Measurements from ENCODE around the gene HTR1B. TPM values are rescaled to one million over a fixed set of nuclear protein-coding genes. Genes with fewer than 3 reads are reported as not detected.
A peak's percentile ranks its signal among the peaks of the same experiment; 100 is the strongest.

Gene HTR1B
- not detected for total RNA-seq

GRCh38 chr6:77463308-77463860 is at the start of gene HTR1B:
HTR1B (minus strand) TSS chr6:77463491; CDS start chr6:77463403, 88 bp downstream.
- H3K4me1 Mint-ChIP-seq (ENCODE audit: low read depth), result peaks cover 16% of the 10 kb centered on the region
- H3K27me3 Mint-ChIP-seq (ENCODE audit: low read depth), result peaks cover 58% of the 10 kb centered on the region
- DNase-seq (no peak), ATAC-seq (peak in 1 of 2 donors; percentile 31)
- peak within 1 kb of the TSS; percentile 16 for H3K4me3 Mint-ChIP-seq
- no peaks in the 10 kb centered on the region for H3K36me3 Mint-ChIP-seq (ENCODE audit: insufficient read depth)
- no peaks in the 10 kb centered on the region for H3K9me3 Mint-ChIP-seq

- Mint-ChIP-seq H3K4me3 (no peak overlapping the region), H3K36me3 (ENCODE audit: insufficient read depth) (no peaks in the 10 kb centered on the region), H3K4me1 (ENCODE audit: low read depth) (no peaks in the 10 kb centered on the region), H3K27me3 (ENCODE audit: low read depth) (no peaks in the 10 kb centered on the region), H3K9me3 (peaks cover 31% of the 10 kb centered on the region)
- DNase-seq (no peak), ATAC-seq (no peak)
Measured at GRCh38 chr6:77512554-77512953, 49.3 kb upstream of the HTR1B start.

- H3K27me3 Mint-ChIP-seq (ENCODE audit: low read depth), result no peaks in the 10 kb centered on the region
- no peak overlapping the region for H3K4me3 Mint-ChIP-seq
- H3K36me3 Mint-ChIP-seq (ENCODE audit: insufficient read depth), result no peaks in the 10 kb centered on the region
- DNase-seq (no peak), ATAC-seq (no peak)
- no peaks in the 10 kb centered on the region for H3K4me1 Mint-ChIP-seq (ENCODE audit: low read depth)
- H3K9me3 Mint-ChIP-seq, result peaks cover 31% of the 10 kb centered on the region
Measured at GRCh38 chr6:77511860-77512259, 48.6 kb upstream of the HTR1B start.

- ATAC-seq, result no peak
- no peaks in the 10 kb centered on the region for H3K4me1 Mint-ChIP-seq (ENCODE audit: low read depth)
- H3K9me3 Mint-ChIP-seq, result no peaks in the 10 kb centered on the region
Measured at GRCh38 chr6:77502981-77503380, 39.7 kb upstream of the HTR1B start.

GRCh38 chr6:77492530-77492929 is 29.2 kb upstream of the HTR1B start:
- Mint-ChIP-seq H3K9me3 (no peaks in the 10 kb centered on the region), H3K36me3 (ENCODE audit: insufficient read depth) (no peaks in the 10 kb centered on the region), H3K4me3 (no peak overlapping the region), H3K27me3 (ENCODE audit: low read depth) (no peaks in the 10 kb centered on the region), H3K4me1 (ENCODE audit: low read depth) (no peaks in the 10 kb centered on the region)
- DNase-seq (no peak), ATAC-seq (no peak)

More at GRCh38 chr6:77502981-77503380, 39.7 kb upstream of the HTR1B start:
- Mint-ChIP-seq H3K36me3 (ENCODE audit: insufficient read depth) (no peaks in the 10 kb centered on the region), H3K27me3 (ENCODE audit: low read depth) (no peaks in the 10 kb centered on the region), H3K4me3 (no peak overlapping the region)
- DNase-seq, result no peak

GRCh38 chr6:77487808-77488425 is 24.6 kb upstream of the HTR1B start:
- DNase-seq (no peak), ATAC-seq (no peak)
- Mint-ChIP-seq H3K4me3 (no peak overlapping the region), H3K36me3 (ENCODE audit: insufficient read depth) (no peaks in the 10 kb centered on the region), H3K4me1 (ENCODE audit: low read depth) (no peaks in the 10 kb centered on the region), H3K27me3 (ENCODE audit: low read depth) (no peaks in the 10 kb centered on the region), H3K9me3 (no peaks in the 10 kb centered on the region)

GRCh38 chr6:77482981-77483380 is 19.7 kb upstream of the HTR1B start:
- no peaks in the 10 kb centered on the region for H3K27me3 Mint-ChIP-seq (ENCODE audit: low read depth)
- no peak for DNase-seq
- no peaks in the 10 kb centered on the region for H3K36me3 Mint-ChIP-seq (ENCODE audit: insufficient read depth)

GRCh38 chr6:77474973-77475372 is 11.7 kb upstream of the HTR1B start:
- no peak for DNase-seq
- Mint-ChIP-seq H3K4me3 (peak overlapping the region; percentile 20), H3K4me1 (ENCODE audit: low read depth) (peaks cover 6% of the 10 kb centered on the region), H3K9me3 (no peaks in the 10 kb centered on the region), H3K36me3 (ENCODE audit: insufficient read depth) (no peaks in the 10 kb centered on the region), H3K27me3 (ENCODE audit: low read depth) (no peaks in the 10 kb centered on the region)
- no peak for ATAC-seq

More at GRCh38 chr6:77482981-77483380, 19.7 kb upstream of the HTR1B start:
- Mint-ChIP-seq H3K9me3 (no peaks in the 10 kb centered on the region), H3K4me3 (no peak overlapping the region), H3K4me1 (ENCODE audit: low read depth) (no peaks in the 10 kb centered on the region)
- ATAC-seq, result no peak

GRCh38 chr6:77474286-77474956 is 11.1 kb upstream of the HTR1B start:
- ATAC-seq (no peak), DNase-seq (no peak)
- Mint-ChIP-seq H3K36me3 (ENCODE audit: insufficient read depth) (no peaks in the 10 kb centered on the region), H3K9me3 (no peaks in the 10 kb centered on the region), H3K4me1 (ENCODE audit: low read depth) (peaks cover 6% of the 10 kb centered on the region), H3K4me3 (peak overlapping the region; percentile 20), H3K27me3 (ENCODE audit: low read depth) (no peaks in the 10 kb centered on the region)

- no peaks in the 10 kb centered on the region for H3K9me3 Mint-ChIP-seq
- no peak overlapping the region for H3K4me3 Mint-ChIP-seq
- H3K36me3 Mint-ChIP-seq (ENCODE audit: insufficient read depth), result no peaks in the 10 kb centered on the region
- H3K27me3 Mint-ChIP-seq (ENCODE audit: low read depth), result peaks cover 16% of the 10 kb centered on the region
- ATAC-seq (no peak), DNase-seq (no peak)
- H3K4me1 Mint-ChIP-seq (ENCODE audit: low read depth), result peaks cover 10% of the 10 kb centered on the region
Measured at GRCh38 chr6:77470983-77471382, 7.7 kb upstream of the HTR1B start.

- peaks cover 7% of the 10 kb centered on the region for H3K4me1 Mint-ChIP-seq (ENCODE audit: low read depth)
- H3K27me3 Mint-ChIP-seq (ENCODE audit: low read depth), result peaks cover 35% of the 10 kb centered on the region
- no peak for DNase-seq
- no peaks in the 10 kb centered on the region for H3K36me3 Mint-ChIP-seq (ENCODE audit: insufficient read depth)
- no peaks in the 10 kb centered on the region for H3K9me3 Mint-ChIP-seq
- H3K4me3 Mint-ChIP-seq, result no peak overlapping the region
- ATAC-seq, result no peak
Measured at GRCh38 chr6:77468939-77469338, 5.6 kb upstream of the HTR1B start.

GRCh38 chr6:77466451-77467437 is 3.5 kb upstream of the HTR1B start:
- Mint-ChIP-seq H3K36me3 (ENCODE audit: insufficient read depth) (no peaks in the 10 kb centered on the region), H3K4me1 (ENCODE audit: low read depth) (peaks cover 16% of the 10 kb centered on the region), H3K4me3 (peak overlapping the region; percentile 79), H3K9me3 (no peaks in the 10 kb centered on the region), H3K27me3 (ENCODE audit: low read depth) (peaks cover 56% of the 10 kb centered on the region)
- ATAC-seq, result peak in 1 of 2 donors; percentile 23
- DNase-seq, result no peak

GRCh38 chr6:77466055-77466450 is 2.8 kb upstream of the HTR1B start:
- no peak for DNase-seq
- Mint-ChIP-seq H3K27me3 (ENCODE audit: low read depth) (peaks cover 60% of the 10 kb centered on the region), H3K36me3 (ENCODE audit: insufficient read depth) (no peaks in the 10 kb centered on the region), H3K4me3 (peak overlapping the region; percentile 79), H3K9me3 (no peaks in the 10 kb centered on the region), H3K4me1 (ENCODE audit: low read depth) (peaks cover 16% of the 10 kb centered on the region)
- peak; percentile 58 to 64 for ATAC-seq

GRCh38 chr6:77464495-77464867 is 1.2 kb upstream of the HTR1B start:
- no peak for DNase-seq
- peaks cover 60% of the 10 kb centered on the region for H3K27me3 Mint-ChIP-seq (ENCODE audit: low read depth)
- H3K4me3 Mint-ChIP-seq, result no peak overlapping the region
- no peak for ATAC-seq
- no peaks in the 10 kb centered on the region for H3K36me3 Mint-ChIP-seq (ENCODE audit: insufficient read depth)
- no peaks in the 10 kb centered on the region for H3K9me3 Mint-ChIP-seq
- peaks cover 16% of the 10 kb centered on the region for H3K4me1 Mint-ChIP-seq (ENCODE audit: low read depth)
